T1000 (cell line): ENCODE data around the gene RNASE13.

Source experiments
- DNase-seq: peaks from one replicate; lab custom pipeline; 2025; ENCODE audit warnings: mixed read lengths; lab: John Stamatoyannopoulos, UW

Gene RNASE13

GRCh38 chr14:21034707-21035106 lies at the start of gene RNASE13:
RNASE13 (minus strand) TSS chr14:21034807; CDS start chr14:21034288, 519 bp downstream.
- no peak for DNase-seq

- DNase-seq, result no peak
Measured at GRCh38 chr14:21084396-21084795, 49.8 kb upstream of the RNASE13 start.

GRCh38 chr14:21083565-21084325 lies 49.1 kb upstream of the RNASE13 start:
- DNase-seq, result no peak

- no peak for DNase-seq
Measured at GRCh38 chr14:21081521-21082142, 47.0 kb upstream of the RNASE13 start.

- no peak for DNase-seq
Measured at GRCh38 chr14:21078726-21079125, 44.1 kb upstream of the RNASE13 start.

GRCh38 chr14:21078287-21078686 lies 43.7 kb upstream of the RNASE13 start:
- DNase-seq, result no peak

GRCh38 chr14:21077672-21078071 lies 43.1 kb upstream of the RNASE13 start:
- DNase-seq, result no peak

GRCh38 chr14:21075719-21076437 lies 41.3 kb upstream of the RNASE13 start:
- DNase-seq, result no peak

GRCh38 chr14:21074398-21075272 lies 40.0 kb upstream of the RNASE13 start:
- DNase-seq, result no peak

GRCh38 chr14:21073921-21074320 lies 39.3 kb upstream of the RNASE13 start:
- DNase-seq, result no peak

- no peak for DNase-seq
Measured at GRCh38 chr14:21072781-21073339, 38.3 kb upstream of the RNASE13 start.

- no peak for DNase-seq
Measured at GRCh38 chr14:21072031-21072473, 37.4 kb upstream of the RNASE13 start.

GRCh38 chr14:21071225-21072030 lies 36.8 kb upstream of the RNASE13 start:
- peak; percentile 56 for DNase-seq

GRCh38 chr14:21070610-21071224 lies 36.1 kb upstream of the RNASE13 start:
- DNase-seq, result peak; percentile 24

GRCh38 chr14:21070083-21070609 lies 35.5 kb upstream of the RNASE13 start, which contains the start of gene ARHGEF40:
ARHGEF40 (plus strand) TSS chr14:21070304; CDS start chr14:21070397, 93 bp downstream.
- DNase-seq, result no peak

- peak; percentile 41 for DNase-seq
Measured at GRCh38 chr14:21069388-21070082, 34.9 kb upstream of the RNASE13 start.

GRCh38 chr14:21068521-21069387 lies 34.1 kb upstream of the RNASE13 start:
- DNase-seq, result no peak

- no peak for DNase-seq
Measured at GRCh38 chr14:21066882-21067502, 32.4 kb upstream of the RNASE13 start.
